Stimulated activated CD4-positive, alpha-beta T cell treated with anti-CD3 and anti-CD28 coated beads, TNF-alpha, amount 100 ng/mL, for 4 hours (primary cell): Measurements from ENCODE around the gene STK33.

ENCODE experiments used
- DNase-seq, 3 experiments: peaks; one replicate each; pipeline ENCODE4 v3.0.0-alpha.2; 2020; ENCODE audit warnings: low read depth in 3 of 3

Gene STK33

GRCh38 chr11:8603696-8604077, 9.7 kb upstream of the STK33 start:
- DNase-seq, result no peak

- no peak for DNase-seq
Measured at GRCh38 chr11:8601376-8602133, 7.5 kb upstream of the STK33 start.

GRCh38 chr11:8598506-8598905, 4.5 kb upstream of the STK33 start:
- DNase-seq, result no peak

- no peak for DNase-seq
Measured at GRCh38 chr11:8597182-8597581, 3.2 kb upstream of the STK33 start.

- no peak for DNase-seq
Measured at GRCh38 chr11:8596504-8597046, 2.5 kb upstream of the STK33 start.

- DNase-seq, result no peak
Measured at GRCh38 chr11:8593455-8593854, 573 bp downstream of the STK33 start.

GRCh38 chr11:8587915-8588314, 6.1 kb downstream of the STK33 start:
- DNase-seq, result no peak

GRCh38 chr11:8586805-8587204, 7.2 kb downstream of the STK33 start:
- DNase-seq, result no peak

- no peak for DNase-seq
Measured at GRCh38 chr11:8586184-8586583, 7.8 kb downstream of the STK33 start.

GRCh38 chr11:8584511-8584910, 9.5 kb downstream of the STK33 start:
- no peak for DNase-seq

- no peak for DNase-seq
Measured at GRCh38 chr11:8584082-8584481, 9.9 kb downstream of the STK33 start.

- no peak for DNase-seq
Measured at GRCh38 chr11:8581300-8581699, 12.7 kb downstream of the STK33 start.

- no peak for DNase-seq
Measured at GRCh38 chr11:8577791-8578581, 16.0 kb downstream of the STK33 start.

- no peak for DNase-seq
Measured at GRCh38 chr11:8574798-8575197, 19.2 kb downstream of the STK33 start.

- no peak for DNase-seq
Measured at GRCh38 chr11:8573777-8574176, 20.3 kb downstream of the STK33 start.

GRCh38 chr11:8567602-8568198, 26.3 kb downstream of the STK33 start:
- DNase-seq, result no peak

- no peak for DNase-seq
Measured at GRCh38 chr11:8566613-8567210, 27.3 kb downstream of the STK33 start.

- DNase-seq, result no peak
Measured at GRCh38 chr11:8564526-8564925, 29.5 kb downstream of the STK33 start.

GRCh38 chr11:8561461-8561860, 32.6 kb downstream of the STK33 start:
- DNase-seq, result no peak

- DNase-seq, result no peak
Measured at GRCh38 chr11:8558436-8558835, 35.6 kb downstream of the STK33 start.

GRCh38 chr11:8545698-8546366, 48.2 kb downstream of the STK33 start:
- DNase-seq, result no peak

- no peak for DNase-seq
Measured at GRCh38 chr11:8544807-8545206, 49.2 kb downstream of the STK33 start.
